Stimulated activated CD8-positive, alpha-beta memory T cell treated with anti-CD3 and anti-CD28 coated beads, Interleukin-15, amount 100 ng/mL, for 1 hour (primary cell): Measurements from ENCODE around the gene SEMA3E.

Source experiments
- DNase-seq: peaks from one replicate; pipeline ENCODE4 v3.0.0-alpha.2; 2020; ENCODE audit warnings: low read depth

The SEMA3E gene

DNA sequence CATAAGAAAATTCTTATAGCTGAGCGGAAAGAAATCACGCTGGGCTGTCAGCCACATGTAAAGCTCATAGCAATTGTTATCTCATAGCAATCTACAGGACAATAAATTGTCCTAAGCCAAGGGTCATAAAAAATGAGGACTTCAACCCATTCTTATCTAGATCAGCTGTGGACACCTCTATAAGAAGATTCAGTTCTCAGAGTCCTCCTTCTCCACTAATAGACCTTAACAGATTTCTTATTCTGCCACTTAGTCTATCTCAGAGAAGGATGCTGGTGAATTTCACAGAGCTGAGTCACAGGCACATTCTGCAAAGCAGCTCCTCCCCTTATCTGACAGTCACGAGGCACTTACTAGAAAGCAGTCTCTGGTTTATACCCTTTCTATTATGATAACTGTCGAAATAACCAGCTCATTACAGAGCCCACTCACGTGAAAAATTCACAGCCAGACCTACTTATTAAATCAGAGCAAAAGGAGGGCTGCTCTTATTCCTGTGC is 300.9 kb downstream of the SEMA3E start:
- DNase-seq: no peak

- DNase-seq: no peak
These were observed 309.0 kb downstream of the SEMA3E start for GRCh38 chr7:83339907-83340306.

DNA sequence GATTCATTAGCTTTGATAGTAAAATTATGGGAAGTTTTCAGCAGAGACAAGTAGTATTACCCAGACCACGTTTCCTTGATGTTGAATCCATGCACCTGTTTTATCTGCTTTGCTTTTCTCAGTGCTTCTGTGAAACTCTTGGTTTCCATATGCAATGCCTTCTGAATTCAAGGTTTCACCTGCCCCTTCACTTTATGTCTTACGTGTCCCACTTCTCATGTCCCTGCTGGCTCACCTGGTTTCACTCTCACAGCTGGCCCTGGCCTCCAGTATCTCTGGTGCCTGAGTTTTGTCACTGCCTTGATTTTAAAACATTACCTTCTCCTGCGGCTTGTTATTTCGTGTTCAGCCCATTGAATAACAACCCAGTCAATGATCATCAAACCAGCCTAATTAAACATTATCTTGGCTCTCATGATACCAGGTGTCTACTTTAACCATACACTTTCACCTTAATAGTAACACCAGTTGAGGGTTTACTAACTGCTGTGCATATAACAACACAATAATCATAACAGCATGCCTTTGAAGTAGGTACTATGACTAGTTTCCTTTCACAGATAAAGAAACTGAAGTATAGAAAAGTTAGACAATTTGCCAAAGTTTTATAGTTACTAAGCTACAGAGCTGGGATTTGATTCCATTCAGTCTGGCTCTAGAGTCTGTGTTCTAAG is 310.5 kb downstream of the SEMA3E start:
- DNase-seq: no peak

DNA sequence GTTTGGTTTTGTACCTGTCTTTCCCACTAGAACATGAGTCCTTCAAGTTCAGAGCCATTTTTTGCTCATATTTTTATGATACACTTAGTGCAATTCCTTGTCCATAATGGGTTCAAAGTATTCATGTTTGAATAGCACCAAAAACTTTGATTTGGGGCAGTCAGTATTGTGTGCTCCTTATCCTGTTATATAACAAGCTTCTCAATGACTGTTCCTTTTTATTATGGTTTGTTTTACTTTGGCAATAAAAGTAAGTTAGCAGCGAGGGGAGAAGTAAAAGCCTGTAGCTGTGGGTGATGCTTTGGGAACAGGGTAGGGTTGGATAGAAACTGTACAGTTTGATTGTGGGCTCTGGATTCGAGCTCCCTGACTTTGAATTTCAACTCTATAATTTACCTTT is 311.9 kb downstream of the SEMA3E start:
- no peak for DNase-seq

DNA sequence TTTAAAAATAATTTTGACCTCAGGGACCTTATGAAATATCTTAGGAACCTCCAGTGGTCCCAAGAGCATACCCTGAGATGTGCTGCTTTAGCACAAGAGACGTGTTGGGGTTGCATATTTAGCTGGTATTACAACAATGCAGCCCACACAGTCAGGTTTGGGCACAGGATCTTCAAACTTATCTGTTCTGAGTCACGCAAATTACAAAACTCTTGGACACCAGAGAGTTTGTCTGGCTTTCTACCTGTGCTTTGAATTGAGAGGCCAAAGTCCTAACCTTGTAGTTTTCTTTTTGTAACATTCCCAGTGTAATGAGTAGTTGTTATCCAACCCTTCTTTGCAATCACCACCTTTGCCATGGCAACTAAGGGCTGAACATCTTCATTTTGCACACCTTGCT is 322.7 kb downstream of the SEMA3E start:
- DNase-seq: no peak

DNA sequence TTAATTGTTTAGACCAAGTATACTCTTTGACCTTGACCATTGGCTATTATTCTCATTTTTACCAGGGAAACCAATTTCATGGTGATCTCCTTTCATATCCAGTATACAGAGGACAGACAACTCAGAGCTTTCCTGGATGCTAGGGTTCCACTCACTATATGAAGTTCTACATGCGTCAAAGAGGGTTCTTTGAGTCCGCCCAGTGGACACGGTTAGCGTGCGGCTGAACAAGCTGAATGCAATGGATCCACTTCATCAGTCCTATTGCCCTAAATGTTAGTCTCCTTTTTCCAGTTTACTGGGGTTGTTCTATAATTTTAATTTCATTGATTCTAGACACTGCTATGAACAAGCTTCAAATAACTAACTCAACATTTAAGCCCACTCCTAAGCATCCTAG is 323.9 kb downstream of the SEMA3E start:
- DNase-seq: no peak

- no peak for DNase-seq
These were observed 324.3 kb downstream of the SEMA3E start for GRCh38 chr7:83324596-83324995.

- DNase-seq: no peak
These were observed 327.9 kb downstream of the SEMA3E start for GRCh38 chr7:83321011-83321410.

GRCh38 chr7:83313931-83314330 is 335.0 kb downstream of the SEMA3E start:
- DNase-seq: no peak
